ENCODE results near the gene PMM1.
"Not testable (repeated sequence)": the region's sequence is repeated elsewhere in the genome, so short reads cannot be mapped to it uniquely, and the experiment has no call there.

Gene PMM1

DNA sequence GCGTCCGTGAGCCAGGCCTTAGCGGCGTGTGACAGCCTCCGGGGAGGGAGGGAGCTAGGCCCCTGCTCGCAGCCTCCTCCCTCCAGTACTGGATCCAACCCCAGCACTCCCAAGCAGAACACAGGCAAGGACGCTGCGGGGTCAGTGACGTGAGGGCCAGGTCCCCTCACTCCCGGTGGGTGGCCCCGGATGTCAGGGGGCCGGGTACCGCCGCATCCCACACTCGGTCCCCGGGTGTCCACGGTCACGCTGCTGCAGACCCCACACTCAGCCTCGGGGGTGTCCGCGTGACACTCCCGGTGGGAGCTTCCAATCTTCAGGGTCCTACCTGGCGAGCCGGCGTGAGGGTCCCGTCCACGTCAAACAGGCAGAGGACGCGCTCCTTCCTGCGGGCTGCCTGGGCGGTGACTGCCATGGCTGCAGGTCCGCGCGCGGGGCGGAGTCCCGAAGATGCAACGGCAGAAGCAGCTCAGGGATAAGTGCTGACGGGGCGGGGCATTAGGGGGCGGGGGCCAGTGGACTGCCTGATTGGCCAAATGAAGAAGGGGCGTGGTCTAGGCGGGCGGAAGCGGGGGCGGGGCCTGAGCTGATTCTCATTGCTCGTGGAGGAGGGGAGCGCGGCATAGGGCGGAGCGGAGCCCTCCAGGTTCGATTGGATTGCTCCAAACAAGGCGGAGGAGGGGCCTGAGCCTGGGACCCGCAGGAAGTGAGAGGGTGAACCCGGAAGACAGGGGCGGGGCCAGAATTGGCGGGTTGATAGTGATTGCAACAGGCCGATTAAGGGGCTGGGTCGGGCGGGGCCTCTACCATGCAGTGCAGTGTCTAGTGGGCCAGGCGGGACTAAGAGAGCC is at the start of gene PMM1:
TSS of gene PMM1 (minus strand) at position 450 of the 851 bp plus-strand sequence. CDS start at position 415, 35 bp downstream.
- Histone ChIP-seq H3K27ac (peak within 1 kb of the TSS; percentile 83 to 88), H3K36me3 (peaks cover 0 to 15% (median 4%) of the 10 kb centered on the region in 3 donors), H3K27me3 (no peaks in the 10 kb centered on the region), H3K4me3 (peak within 1 kb of the TSS; percentile 80 to 88), H3K4me1 (peaks cover 0 to 22% (median 11%) of the 10 kb centered on the region in 4 donors), H3K9me3 (no peaks in the 10 kb centered on the region)
- DNase-seq = peak; percentile 100
- intact Hi-C loops (cut with DNase I; ENCODE audit: low total_unique reads) = no loop called here
- TF ChIP-seq, protein P1, sequence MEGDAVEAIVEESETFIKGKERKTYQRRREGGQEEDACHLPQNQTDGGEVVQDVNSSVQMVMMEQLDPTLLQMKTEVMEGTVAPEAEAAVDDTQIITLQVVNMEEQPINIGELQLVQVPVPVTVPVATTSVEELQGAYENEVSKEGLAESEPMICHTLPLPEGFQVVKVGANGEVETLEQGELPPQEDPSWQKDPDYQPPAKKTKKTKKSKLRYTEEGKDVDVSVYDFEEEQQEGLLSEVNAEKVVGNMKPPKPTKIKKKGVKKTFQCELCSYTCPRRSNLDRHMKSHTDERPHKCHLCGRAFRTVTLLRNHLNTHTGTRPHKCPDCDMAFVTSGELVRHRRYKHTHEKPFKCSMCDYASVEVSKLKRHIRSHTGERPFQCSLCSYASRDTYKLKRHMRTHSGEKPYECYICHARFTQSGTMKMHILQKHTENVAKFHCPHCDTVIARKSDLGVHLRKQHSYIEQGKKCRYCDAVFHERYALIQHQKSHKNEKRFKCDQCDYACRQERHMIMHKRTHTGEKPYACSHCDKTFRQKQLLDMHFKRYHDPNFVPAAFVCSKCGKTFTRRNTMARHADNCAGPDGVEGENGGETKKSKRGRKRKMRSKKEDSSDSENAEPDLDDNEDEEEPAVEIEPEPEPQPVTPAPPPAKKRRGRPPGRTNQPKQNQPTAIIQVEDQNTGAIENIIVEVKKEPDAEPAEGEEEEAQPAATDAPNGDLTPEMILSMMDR (IDR thresholded peaks at IDR 0.05) = no peak

DNA sequence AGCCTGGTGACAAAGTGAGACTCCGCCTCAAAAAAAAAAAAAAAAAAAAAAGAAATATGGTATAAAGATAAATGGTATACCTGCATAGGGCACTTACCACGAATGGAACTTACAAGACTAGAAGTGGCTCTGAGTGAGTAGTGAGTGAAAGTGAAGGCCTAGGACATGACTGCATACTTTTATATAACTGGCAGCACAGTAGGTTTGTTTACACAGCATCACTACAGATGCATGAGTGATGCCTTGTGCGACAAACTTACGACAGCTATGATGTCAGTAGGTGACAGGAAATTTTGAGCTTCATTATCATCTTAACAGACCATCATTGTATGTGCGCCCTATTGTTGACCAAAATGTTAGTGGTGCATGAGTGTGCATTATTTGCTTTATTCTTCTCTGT is 49.1 kb upstream of the PMM1 start:
- peaks cover 76 to 100% (median 84%) of the 10 kb centered on the region in 3 donors for H3K36me3 ChIP-seq
- no peaks in the 10 kb centered on the region for H3K4me1 ChIP-seq
- intact Hi-C loops (cut with DNase I; ENCODE audit: low total_unique reads) = no loop called here
- TF ChIP-seq, protein P1 (IDR thresholded peaks at IDR 0.05) = no peak
- H3K9me3 ChIP-seq = no peaks in the 10 kb centered on the region
- H3K27ac ChIP-seq = no peak overlapping the region
- no peak overlapping the region for H3K4me3 ChIP-seq
- H3K27me3 ChIP-seq = no peaks in the 10 kb centered on the region
- no peak for DNase-seq

DNA sequence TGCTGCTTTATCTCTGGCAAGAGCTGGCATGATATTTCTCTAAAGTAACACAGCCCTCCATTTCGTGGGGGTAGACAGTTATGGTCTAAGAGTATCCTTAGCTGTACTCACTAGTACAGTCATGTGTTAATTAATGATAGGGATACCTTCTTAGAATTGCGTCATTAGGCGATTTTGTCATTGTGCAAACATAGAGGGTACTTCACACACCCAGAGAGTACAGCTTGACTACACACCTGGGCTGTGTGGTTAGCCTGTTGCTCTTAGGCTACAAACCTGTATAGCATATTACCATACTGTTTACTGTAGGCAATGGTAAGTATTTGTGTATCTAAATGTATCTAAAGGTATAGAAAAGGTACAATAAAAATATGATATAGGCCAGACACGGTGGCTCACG is 48.5 kb upstream of the PMM1 start:
- no peak overlapping the region for H3K4me3 ChIP-seq
- peaks cover 76 to 100% (median 84%) of the 10 kb centered on the region in 3 donors for H3K36me3 ChIP-seq
- no peak overlapping the region for H3K27ac ChIP-seq
- H3K4me1 ChIP-seq = no peaks in the 10 kb centered on the region
- no peaks in the 10 kb centered on the region for H3K9me3 ChIP-seq
- intact Hi-C loops (cut with DNase I; ENCODE audit: low total_unique reads) = no loop called here
- TF ChIP-seq, protein P1 (IDR thresholded peaks at IDR 0.05) = no peak
- DNase-seq = no peak
- H3K27me3 ChIP-seq = no peaks in the 10 kb centered on the region

DNA sequence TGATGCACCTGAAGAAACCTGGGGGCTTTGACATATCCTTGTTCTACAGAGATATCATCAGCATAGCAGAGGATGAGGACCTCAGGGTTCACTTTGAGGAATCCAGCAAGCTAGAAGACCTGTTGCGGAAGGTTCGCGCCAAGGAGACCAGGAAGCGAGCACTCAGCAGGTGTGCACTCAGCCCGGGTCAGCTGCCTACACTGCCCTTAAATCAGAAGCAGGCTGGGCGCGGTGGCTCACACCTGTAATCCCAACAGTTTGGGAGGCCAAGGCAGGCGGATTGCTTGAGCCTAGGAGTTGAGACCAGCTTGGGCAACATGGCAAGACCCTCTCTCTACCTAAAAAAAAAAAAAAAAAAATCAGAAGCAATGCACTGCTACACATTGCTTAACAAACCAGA is 48.0 kb upstream of the PMM1 start:
- peaks cover 71 to 100% (median 81%) of the 10 kb centered on the region in 3 donors for H3K36me3 ChIP-seq
- H3K4me3 ChIP-seq; DNase-seq; H3K27ac ChIP-seq; H3K9me3 ChIP-seq; H3K4me1 ChIP-seq; H3K27me3 ChIP-seq; intact Hi-C loops (cut with DNase I; ENCODE audit: low total_unique reads): not testable (repeated sequence)

DNA sequence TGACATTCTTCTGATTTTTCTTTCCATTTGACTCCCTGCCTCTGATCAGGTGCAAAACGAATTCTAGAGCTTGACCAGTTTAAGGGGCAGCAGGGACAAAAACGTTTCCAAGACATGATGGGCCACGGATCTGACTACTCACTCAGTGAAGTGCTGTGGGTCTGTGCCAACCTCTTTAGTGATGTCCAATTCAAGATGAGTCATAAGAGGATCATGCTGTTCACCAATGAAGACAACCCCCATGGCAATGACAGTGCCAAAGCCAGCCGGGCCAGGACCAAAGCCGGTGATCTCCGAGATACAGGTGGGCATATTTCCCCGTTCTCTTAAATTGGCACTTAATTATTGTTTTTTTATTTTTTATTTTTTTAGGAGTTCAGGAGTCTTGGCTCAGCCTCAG is 46.8 kb upstream of the PMM1 start:
- Histone ChIP-seq H3K36me3 (peaks cover 64 to 99% (median 79%) of the 10 kb centered on the region in 3 donors), H3K9me3 (no peaks in the 10 kb centered on the region), H3K27ac (no peak overlapping the region), H3K4me1 (no peaks in the 10 kb centered on the region), H3K4me3 (no peak overlapping the region), H3K27me3 (no peaks in the 10 kb centered on the region)
- intact Hi-C loops (cut with DNase I; ENCODE audit: low total_unique reads) = no loop called here
- TF ChIP-seq, protein P1 (IDR thresholded peaks at IDR 0.05) = no peak
- peak in 1 of 2 donors; percentile 54 for DNase-seq

DNA sequence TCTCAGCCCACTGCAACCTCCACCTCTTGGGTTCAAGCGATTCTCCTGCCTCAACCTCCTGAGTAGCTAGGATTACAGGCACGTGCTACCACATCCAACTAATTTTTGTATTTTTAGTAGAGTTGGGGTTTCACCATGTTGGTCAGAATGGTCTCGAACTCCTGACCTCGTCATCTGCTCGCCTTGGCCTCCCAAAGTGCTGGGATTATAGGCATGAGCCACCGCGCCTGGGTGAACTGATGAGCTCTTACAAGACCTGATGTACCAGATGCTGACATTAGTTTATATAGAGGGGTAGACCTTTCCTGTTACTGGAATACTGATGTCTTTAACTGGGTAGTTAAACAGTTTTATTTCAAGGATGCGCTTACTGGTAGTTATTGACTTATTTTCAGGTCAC is 45.0 kb upstream of the PMM1 start:
- intact Hi-C loops (cut with DNase I; ENCODE audit: low total_unique reads); H3K4me3 ChIP-seq; H3K4me1 ChIP-seq; H3K27me3 ChIP-seq; H3K9me3 ChIP-seq; DNase-seq; H3K27ac ChIP-seq: not testable (repeated sequence)
- H3K36me3 ChIP-seq = peaks cover 67 to 98% (median 81%) of the 10 kb centered on the region in 3 donors

DNA sequence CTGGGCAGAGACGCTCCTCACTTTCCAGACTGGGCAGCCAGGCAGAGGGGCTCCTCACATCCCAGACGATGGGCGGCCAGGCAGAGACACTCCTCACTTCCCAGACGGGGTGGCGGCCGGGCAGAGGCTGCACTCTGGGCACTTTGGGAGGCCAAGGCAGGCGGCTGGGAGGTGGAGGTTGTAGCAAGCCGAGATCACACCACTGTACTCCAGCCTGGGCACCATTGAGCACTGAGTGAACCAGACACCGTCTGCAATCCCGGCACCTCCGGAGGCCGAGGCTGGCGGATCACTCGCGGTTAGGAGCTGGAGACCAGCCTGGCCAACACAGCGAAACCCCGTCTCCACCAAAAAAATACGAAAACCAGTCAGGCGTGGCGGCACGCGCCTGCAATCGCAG is 42.0 kb upstream of the PMM1 start:
- intact Hi-C loops (cut with DNase I; ENCODE audit: low total_unique reads); H3K27me3 ChIP-seq; DNase-seq; H3K4me1 ChIP-seq; H3K4me3 ChIP-seq; H3K9me3 ChIP-seq; H3K27ac ChIP-seq: not testable (repeated sequence)
- H3K36me3 ChIP-seq = peaks cover 64 to 98% (median 83%) of the 10 kb centered on the region in 3 donors

DNA sequence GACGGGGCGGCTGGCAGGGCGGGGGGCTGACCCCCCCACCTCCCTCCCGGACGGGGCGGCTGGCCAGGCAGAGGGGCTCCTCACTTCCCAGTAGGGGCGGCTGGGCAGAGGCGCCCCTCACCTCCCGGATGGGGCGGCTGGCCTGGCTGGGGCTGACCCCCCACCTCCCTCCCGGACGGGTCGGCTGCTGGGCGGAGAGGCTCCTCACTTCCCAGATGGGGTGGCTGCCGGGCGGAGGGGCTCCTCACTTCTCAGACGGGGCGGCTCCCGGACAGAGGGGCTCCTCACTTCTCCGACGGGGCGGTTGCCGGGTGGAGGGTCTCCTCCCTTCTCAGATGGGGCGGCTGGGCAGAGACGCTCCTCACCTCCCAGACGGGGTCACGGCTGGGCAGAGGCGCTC is 41.5 kb upstream of the PMM1 start:
- H3K9me3 ChIP-seq; DNase-seq; H3K27ac ChIP-seq; H3K27me3 ChIP-seq; intact Hi-C loops (cut with DNase I; ENCODE audit: low total_unique reads); H3K4me3 ChIP-seq; H3K4me1 ChIP-seq: not testable (repeated sequence)
- peaks cover 64 to 98% (median 83%) of the 10 kb centered on the region in 3 donors for H3K36me3 ChIP-seq

All from tibial artery (tissue), 4 donors.